Testis (tissue), 2 donors: ENCODE results near the gene ANTXR2.

Experiments used
- CTCF ChIP-seq, 3 experiments: fragments of 450-650 bp in 2 of 3; fragments of 200-600 bp in 1 of 3; sonication (generic) in 1 of 3; IDR thresholded peaks; one replicate each; pipeline ENCODE4 v1.5.1; 2016 to 2019; ENCODE audit warnings: antibody characterized with exemption in 3 of 3, mild to moderate bottlenecking in 2 of 3, moderate library complexity in 1 of 3
- POLR2A ChIP-seq: fragments of 450-650 bp; IDR thresholded peaks from one replicate; pipeline ENCODE4 v1.6.1; 2017; ENCODE audit warnings: antibody characterized with exemption, mild to moderate bottlenecking, moderate library complexity

GRCh38 chr4:80094191-80094590, 21.2 kb upstream of the ANTXR2 start:
- no peak for TF ChIP-seq CTCF (IDR thresholded peaks at IDR 0.05)
- TF ChIP-seq POLR2A = no peak
